SK-N-MC (cell line): ENCODE measurements around the gene C9orf43.
A peak's percentile ranks its signal among the peaks of the same experiment; 100 is the strongest.

Experiments used
- EZH2 ChIP-seq: fragments of 200-600 bp; sonication (generic); IDR thresholded peaks from one replicate; pipeline ENCODE4 v1.6.1; 2017; ENCODE audit warnings: antibody characterized with exemption
- POLR2AphosphoS5 ChIP-seq: IDR thresholded peaks from 2 replicates; pipeline ENCODE4 v1.6.1; 2012; ENCODE audit warnings: mild to moderate bottlenecking, low read depth, low read length, borderline replicate concordance

DNA sequence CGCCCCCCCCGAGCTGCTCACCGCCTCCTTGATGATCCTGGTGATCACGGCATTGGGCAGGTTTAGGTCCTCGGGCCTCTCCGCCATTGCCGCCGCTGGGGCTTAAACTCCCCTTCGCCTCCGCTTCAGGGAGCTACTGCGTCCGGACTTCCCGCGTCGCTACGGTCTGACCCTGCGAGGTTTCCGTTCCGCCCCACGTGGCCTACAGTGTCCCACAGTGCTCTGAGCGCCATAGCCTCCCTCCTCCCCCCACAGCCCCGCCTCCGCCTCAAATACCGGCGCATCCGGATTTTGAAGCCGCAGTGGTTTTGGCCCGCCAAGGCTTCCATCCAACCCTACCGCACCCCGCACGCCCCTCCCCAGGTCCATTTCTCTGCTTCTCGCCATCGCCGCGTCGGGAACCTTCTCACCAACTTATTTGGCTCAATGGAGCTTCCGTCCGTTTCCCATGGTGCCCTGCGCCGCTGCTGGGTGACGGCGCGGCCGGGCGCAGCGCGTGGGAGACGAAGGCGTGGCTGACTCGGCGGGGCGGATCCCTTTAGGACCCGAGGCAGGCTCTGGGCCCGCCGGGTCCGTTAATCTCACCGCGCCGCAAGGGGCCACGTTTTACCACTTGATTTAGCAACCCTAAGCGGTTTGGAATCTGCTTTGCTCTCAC lies at the start of gene C9orf43, which contains the start of gene POLE3:
- TF ChIP-seq EZH2 (no peak), POLR2AphosphoS5 (peak; percentile 84)
